ENCODE results near the gene NMNAT3. TPM values are rescaled to one million over a fixed set of nuclear protein-coding genes. Genes with fewer than 3 reads are reported as not detected.

NMNAT3 gene
- total RNA-seq, 1 experiment from 2014 or later, result 1.3 TPM

DNA sequence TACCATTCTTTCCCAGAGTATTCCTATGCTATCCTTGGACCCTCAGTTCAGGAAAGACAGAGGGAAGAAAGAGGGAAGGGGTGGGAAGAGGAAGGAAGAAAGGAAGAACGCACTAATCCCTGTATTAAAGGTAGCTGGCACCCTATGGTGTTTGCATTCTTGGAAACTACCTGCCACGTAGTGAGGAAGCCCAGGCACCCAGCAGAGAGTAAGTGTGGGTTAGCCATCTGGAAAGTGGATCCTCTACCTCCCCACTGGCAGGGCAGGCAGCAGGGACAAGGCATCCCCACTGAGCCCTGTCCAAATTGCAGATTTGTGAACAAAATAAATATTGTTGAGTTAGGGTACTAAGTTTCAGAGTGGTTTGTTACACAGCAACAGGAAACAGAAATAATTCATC is 147.1 kb downstream of the NMNAT3 start:
- Histone ChIP-seq H4K8ac (replicated peaks; ENCODE audit: insufficient read length, low read depth, low read length) (no peak overlapping the region), H3T11ph (ENCODE audit: low read length) (no peak overlapping the region), H4K91ac (ENCODE audit: insufficient read length, low read depth, low read length) (no peak overlapping the region), H3K18ac (ENCODE audit: insufficient read length, low read depth, low read length) (no peak overlapping the region), H3K23me2 (ENCODE audit: insufficient read length, low read depth, low read length, poor library complexity, severe bottlenecking) (no peaks in the 10 kb centered on the region), H4K5ac (ENCODE audit: insufficient read length, low read depth, low read length) (no peak overlapping the region), H3K27ac (ENCODE audit: insufficient read length, low read depth, low read length) (no peak overlapping the region), H3K14ac (ENCODE audit: insufficient read depth, low read length) (no peak overlapping the region), H3K4me1 (ENCODE audit: insufficient read depth, low read length) (0 out of 2 replicates have a peak, but pooled peaks cover 4% of the 10 kb centered on the region), H3K23ac (ENCODE audit: insufficient read length, low read depth, low read length) (no peak overlapping the region), H2AFZ (ENCODE audit: low read length) (no peak overlapping the region), H2BK15ac (ENCODE audit: low read depth, low read length) (no peak overlapping the region), H2BK5ac (ENCODE audit: insufficient read length, low read length) (no peak overlapping the region), H2BK20ac (ENCODE audit: low read depth, low read length, poor library complexity, severe bottlenecking) (no peak overlapping the region), H3K4ac (ENCODE audit: low read depth, low read length) (no peak overlapping the region), H3K9me3 (ENCODE audit: control insufficient read depth, low read depth, low read length) (no peaks in the 10 kb centered on the region), H3K9ac (ENCODE audit: extremely low read depth, insufficient read length, low read length) (peak overlapping the region; percentile 40), H2AK5ac (ENCODE audit: insufficient read length, low read length) (no peak overlapping the region), H3K56ac (ENCODE audit: insufficient read length, low read depth, low read length) (no peak overlapping the region), H2BK12ac (ENCODE audit: insufficient read length, low read depth, low read length) (no peak overlapping the region), H3K27me3 (ENCODE audit: insufficient read depth, low read length) (no peaks in the 10 kb centered on the region), H2BK120ac (ENCODE audit: low read depth, low read length, poor library complexity, severe bottlenecking) (no peak overlapping the region), H4K20me1 (ENCODE audit: control insufficient read depth, insufficient read depth, insufficient read length) (no peaks in the 10 kb centered on the region), H3K4me2 (ENCODE audit: insufficient read depth, insufficient read length, low read length) (no peak overlapping the region), H3K79me2 (ENCODE audit: insufficient read depth, low read length) (no peaks in the 10 kb centered on the region), H3K79me1 (ENCODE audit: insufficient read depth, low read depth, low read length, poor library complexity, severe bottlenecking) (no peaks in the 10 kb centered on the region)
- TF ChIP-seq CTCF (conservative IDR thresholded peaks at IDR 0.05), result no peak
- H3K9me3 Mint-ChIP-seq, result no peaks in the 10 kb centered on the region
- no peaks in the 10 kb centered on the region for H3K36me3 Mint-ChIP-seq (ENCODE audit: insufficient read depth in 1 of 3, low read depth in 3 of 3)
- no peak for DNase-seq
- peaks cover 8% of the 10 kb centered on the region for H3K27me3 Mint-ChIP-seq (ENCODE audit: low read depth)
- H3K27ac Mint-ChIP-seq, result no peak overlapping the region
- no peak overlapping the region for H3K4me3 Mint-ChIP-seq
- H3K4me1 Mint-ChIP-seq, result peaks cover 28 to 50% of the 10 kb centered on the region in 2 experiments
- no CpG with 5 or more reads among the region's 2 CpGs for WGBS (ENCODE audit: extremely low coverage, insufficient read length, low lambda C conversion rate)
